NCI-H187 treated with DMSO at 0.1 percent for 48 hours (cell line): ENCODE results near the gene PPAT.
"Not testable (repeated sequence)": the region's sequence is repeated elsewhere in the genome, so short reads cannot be mapped to it uniquely, and the experiment has no call there.

Source experiments
- DNase-seq: peaks from one replicate; lab custom pipeline; 2025; lab: John Stamatoyannopoulos, UW

PPAT gene

GRCh38 chr4:56435140-56435926, at the start of gene PPAT:
PPAT (minus strand) TSS chr4:56435615; CDS start chr4:56435477, 138 bp downstream.
- DNase-seq: peak; percentile 92

- no peak for DNase-seq
Observed at GRCh38 chr4:56480691-56481090, 45.3 kb upstream of the PPAT start.

- no peak for DNase-seq
Observed at GRCh38 chr4:56477192-56477702, 41.8 kb upstream of the PPAT start.

GRCh38 chr4:56475917-56476316, 40.5 kb upstream of the PPAT start:
- DNase-seq: no peak

GRCh38 chr4:56469489-56470210, 34.2 kb upstream of the PPAT start:
- DNase-seq: no peak

GRCh38 chr4:56468097-56468422, 32.6 kb upstream of the PPAT start:
- no peak for DNase-seq

GRCh38 chr4:56467284-56468096, 32.1 kb upstream of the PPAT start, which contains the start of gene SRP72:
SRP72 (plus strand) TSS chr4:56467617; CDS start chr4:56467636, 19 bp downstream.
- DNase-seq: peak; percentile 77

- no peak for DNase-seq
Observed at GRCh38 chr4:56466910-56467283, 31.5 kb upstream of the PPAT start.

GRCh38 chr4:56466296-56466761, 30.9 kb upstream of the PPAT start:
- not testable (repeated sequence) for DNase-seq

- DNase-seq: no peak
Observed at GRCh38 chr4:56465599-56466295, 30.3 kb upstream of the PPAT start.

GRCh38 chr4:56464581-56464980, 29.2 kb upstream of the PPAT start:
- DNase-seq: no peak

- no peak for DNase-seq
Observed at GRCh38 chr4:56463711-56464110, 28.3 kb upstream of the PPAT start.

GRCh38 chr4:56462157-56462556, 26.7 kb upstream of the PPAT start:
- DNase-seq: no peak

GRCh38 chr4:56460085-56460484, 24.7 kb upstream of the PPAT start:
- no peak for DNase-seq

GRCh38 chr4:56450342-56450741, 14.9 kb upstream of the PPAT start:
- no peak for DNase-seq

GRCh38 chr4:56449475-56449874, 14.1 kb upstream of the PPAT start:
- not testable (repeated sequence) for DNase-seq

GRCh38 chr4:56448301-56448700, 12.9 kb upstream of the PPAT start:
- no peak for DNase-seq

GRCh38 chr4:56445699-56446098, 10.3 kb upstream of the PPAT start:
- no peak for DNase-seq

- no peak for DNase-seq
Observed at GRCh38 chr4:56444719-56445118, 9.3 kb upstream of the PPAT start.

- no peak for DNase-seq
Observed at GRCh38 chr4:56440983-56441382, 5.6 kb upstream of the PPAT start.

GRCh38 chr4:56438766-56439165, 3.4 kb upstream of the PPAT start:
- no peak for DNase-seq
